Activated naive CD8-positive, alpha-beta T cell treated with anti-CD3 and anti-CD28 coated beads, Interleukin-2, amount 50 U/mL, for 24 hours (primary cell): ENCODE measurements around the gene ARHGAP32.

ENCODE experiments used
- ATAC-seq: fragments of 150-1000 bp; cut with Tn5 transposase; one replicate; pipeline ENCODE4 v1.10.0; 2021
- DNase-seq: peaks from one replicate; pipeline ENCODE4 v3.0.0; 2021
- H3K27ac Mint-ChIP-seq: one replicate; pipeline ENCODE4 v1.8.0; 2021; ENCODE audit warnings: mild to moderate bottlenecking, mixed read lengths
- H3K27me3 Mint-ChIP-seq: one replicate; pipeline ENCODE4 v1.8.0; 2021; ENCODE audit warnings: mixed read lengths
- H3K36me3 Mint-ChIP-seq: one replicate; pipeline ENCODE4 v1.8.0; 2021; ENCODE audit warnings: low read depth, mixed read lengths
- H3K4me1 Mint-ChIP-seq: one replicate; pipeline ENCODE4 v1.8.0; 2021; ENCODE audit warnings: mixed read lengths
- H3K4me3 Mint-ChIP-seq: one replicate; pipeline ENCODE4 v1.8.0; 2021; ENCODE audit warnings: mild to moderate bottlenecking, moderate library complexity, mixed read lengths
- H3K9me3 Mint-ChIP-seq: one replicate; pipeline ENCODE4 v1.8.0; 2021; ENCODE audit warnings: mixed read lengths

Gene ARHGAP32

GRCh38 chr11:129192150-129192549, at the start of gene ARHGAP32:
Gene ARHGAP32 (minus strand): TSS chr11:129192325. CDS start chr11:129192198, 127 bp downstream.
- no peaks in the 10 kb centered on the region for H3K36me3 Mint-ChIP-seq
- peak; percentile 75 for ATAC-seq
- H3K27ac Mint-ChIP-seq = no peak within 1 kb of the TSS
- H3K4me3 Mint-ChIP-seq = no peak within 1 kb of the TSS
- H3K27me3 Mint-ChIP-seq = no peaks in the 10 kb centered on the region
- no peaks in the 10 kb centered on the region for H3K4me1 Mint-ChIP-seq
- DNase-seq = no peak
- H3K9me3 Mint-ChIP-seq = peaks cover under 1% of the 10 kb centered on the region

DNA sequence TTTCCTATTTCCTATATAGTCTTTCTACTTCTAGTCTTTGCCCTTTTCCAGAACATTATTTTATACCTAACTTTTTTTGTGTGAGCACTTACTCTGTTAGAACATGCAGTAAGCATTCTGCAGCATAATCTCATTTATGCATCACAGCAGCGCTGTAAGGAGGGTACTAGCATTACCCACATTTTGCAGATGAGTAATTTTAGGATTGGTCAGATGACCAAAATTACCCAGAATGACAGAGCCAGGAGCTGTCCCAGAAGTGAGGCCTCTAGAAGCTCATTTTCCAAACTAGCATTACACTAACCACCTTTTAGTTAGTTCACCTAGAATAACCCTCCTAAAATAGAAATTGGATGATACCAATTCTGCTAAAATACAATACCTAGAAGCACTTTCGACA, 47.1 kb upstream of the ARHGAP32 start:
- peaks cover 13% of the 10 kb centered on the region for H3K4me1 Mint-ChIP-seq
- H3K27ac Mint-ChIP-seq = no peak overlapping the region
- H3K27me3 Mint-ChIP-seq = no peaks in the 10 kb centered on the region
- no peak for DNase-seq
- H3K36me3 Mint-ChIP-seq = peaks cover 3% of the 10 kb centered on the region
- ATAC-seq = no peak
- H3K9me3 Mint-ChIP-seq = no peaks in the 10 kb centered on the region
- H3K4me3 Mint-ChIP-seq = no peak overlapping the region

DNA sequence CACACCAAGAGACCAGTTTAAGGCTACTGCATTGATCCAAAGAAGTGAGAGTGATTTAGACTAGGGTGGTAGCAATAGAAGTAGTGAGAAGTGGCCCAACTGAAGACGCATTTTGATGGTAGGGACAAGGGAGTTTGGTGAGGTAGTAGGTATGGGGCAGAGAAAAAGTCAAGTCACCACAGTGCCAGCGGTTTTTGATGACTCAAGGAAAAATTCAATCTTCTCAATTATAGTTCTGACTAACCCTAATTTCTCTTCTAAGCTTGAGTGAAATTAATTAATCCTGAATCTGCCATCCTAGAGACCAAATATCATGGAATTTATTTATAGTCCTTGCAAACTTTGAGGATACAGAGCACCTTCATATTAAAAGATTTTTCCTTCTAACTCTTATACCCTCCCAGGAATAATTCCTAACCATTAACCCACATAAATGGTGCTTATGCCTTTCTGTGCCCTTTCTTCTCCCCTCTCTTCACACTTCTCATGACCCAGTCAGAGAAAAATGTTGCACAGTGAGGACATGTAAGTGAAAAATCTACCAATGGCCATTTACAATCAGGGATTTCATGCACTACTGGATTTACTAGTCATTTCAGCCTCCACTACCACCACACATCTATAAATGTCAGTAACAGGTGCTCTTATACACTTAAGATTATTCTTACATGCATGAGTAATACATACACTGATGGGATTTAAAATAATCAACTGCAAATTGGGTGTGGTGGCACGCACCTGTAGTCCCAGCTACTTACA, 45.9 kb upstream of the ARHGAP32 start:
- no peak for ATAC-seq
- H3K27ac Mint-ChIP-seq = no peak overlapping the region
- no peak for DNase-seq
- H3K9me3 Mint-ChIP-seq = no peaks in the 10 kb centered on the region
- no peaks in the 10 kb centered on the region for H3K27me3 Mint-ChIP-seq
- H3K4me1 Mint-ChIP-seq = peaks cover 8% of the 10 kb centered on the region
- H3K36me3 Mint-ChIP-seq = peaks cover 3% of the 10 kb centered on the region
- H3K4me3 Mint-ChIP-seq = no peak overlapping the region

DNA sequence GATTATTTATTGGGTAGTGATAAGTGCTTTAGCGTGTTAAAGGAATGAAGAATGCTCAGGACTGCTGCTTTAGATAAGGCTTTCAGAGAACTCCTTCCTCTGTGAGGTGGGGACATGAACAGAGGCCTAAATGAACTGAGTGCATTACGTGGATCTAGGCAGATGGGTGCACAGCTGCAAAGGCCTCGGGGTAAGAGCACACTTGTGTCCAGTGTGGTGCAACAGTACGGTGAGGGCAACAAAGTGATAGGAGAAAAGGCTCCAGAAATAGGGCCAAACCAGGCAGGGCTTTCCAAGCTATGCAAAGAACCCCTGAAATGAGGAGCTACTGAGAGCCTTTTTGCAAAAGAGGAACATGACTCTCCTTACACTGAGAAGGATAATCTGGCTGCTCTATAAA, 45.3 kb upstream of the ARHGAP32 start:
- Mint-ChIP-seq H3K4me1 (peaks cover 8% of the 10 kb centered on the region), H3K9me3 (no peaks in the 10 kb centered on the region), H3K27ac (no peak overlapping the region), H3K4me3 (no peak overlapping the region), H3K27me3 (no peaks in the 10 kb centered on the region), H3K36me3 (peaks cover 3% of the 10 kb centered on the region)
- ATAC-seq = no peak
- DNase-seq = no peak

DNA sequence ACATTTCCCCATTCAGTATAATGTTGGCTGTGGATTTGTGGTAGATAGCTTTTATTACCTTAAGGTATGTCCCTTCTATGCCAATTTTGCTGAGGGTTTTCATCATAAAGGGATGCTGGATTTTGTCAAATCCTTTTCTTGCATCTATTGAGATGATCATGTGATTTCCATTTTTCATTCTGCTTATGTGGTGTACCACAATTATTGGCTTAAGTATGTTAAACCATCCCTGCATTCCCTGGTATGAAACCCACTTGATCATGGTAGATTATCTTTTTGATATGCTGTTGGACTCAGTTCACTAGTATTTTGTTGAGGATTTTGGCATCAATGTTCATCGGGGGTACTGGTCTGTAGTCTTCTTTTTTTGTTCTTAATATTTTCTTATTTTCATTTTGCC, 44.7 kb upstream of the ARHGAP32 start:
- H3K27ac Mint-ChIP-seq = no peak overlapping the region
- peaks cover 8% of the 10 kb centered on the region for H3K4me1 Mint-ChIP-seq
- H3K27me3 Mint-ChIP-seq = no peaks in the 10 kb centered on the region
- no peaks in the 10 kb centered on the region for H3K9me3 Mint-ChIP-seq
- H3K4me3 Mint-ChIP-seq = no peak overlapping the region
- no peak for DNase-seq
- no peak for ATAC-seq
- H3K36me3 Mint-ChIP-seq = peaks cover 3% of the 10 kb centered on the region

DNA sequence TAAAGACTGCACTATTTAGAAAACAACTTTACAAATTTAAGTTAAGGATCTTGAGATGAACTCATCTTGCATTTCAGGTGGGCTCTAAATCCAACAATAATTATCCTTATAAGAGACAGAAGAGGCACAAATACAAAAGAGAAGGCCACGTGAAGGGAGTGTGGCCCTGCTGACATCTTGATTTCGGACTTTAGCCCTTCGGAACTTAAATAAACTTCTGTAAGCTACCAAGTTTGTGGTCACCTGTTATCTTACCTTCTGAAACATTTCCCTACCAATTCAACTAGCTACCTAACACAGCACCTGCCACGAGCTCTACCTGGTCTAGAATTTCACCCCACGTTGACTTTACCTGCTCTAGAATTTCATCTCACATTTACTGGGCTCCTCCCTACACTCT, 42.9 kb upstream of the ARHGAP32 start:
- peaks cover 8% of the 10 kb centered on the region for H3K4me1 Mint-ChIP-seq
- no peaks in the 10 kb centered on the region for H3K9me3 Mint-ChIP-seq
- DNase-seq (no peak), ATAC-seq (no peak)
- H3K36me3 Mint-ChIP-seq = peaks cover 3% of the 10 kb centered on the region
- no peak overlapping the region for H3K4me3 Mint-ChIP-seq
- no peak overlapping the region for H3K27ac Mint-ChIP-seq
- no peaks in the 10 kb centered on the region for H3K27me3 Mint-ChIP-seq

DNA sequence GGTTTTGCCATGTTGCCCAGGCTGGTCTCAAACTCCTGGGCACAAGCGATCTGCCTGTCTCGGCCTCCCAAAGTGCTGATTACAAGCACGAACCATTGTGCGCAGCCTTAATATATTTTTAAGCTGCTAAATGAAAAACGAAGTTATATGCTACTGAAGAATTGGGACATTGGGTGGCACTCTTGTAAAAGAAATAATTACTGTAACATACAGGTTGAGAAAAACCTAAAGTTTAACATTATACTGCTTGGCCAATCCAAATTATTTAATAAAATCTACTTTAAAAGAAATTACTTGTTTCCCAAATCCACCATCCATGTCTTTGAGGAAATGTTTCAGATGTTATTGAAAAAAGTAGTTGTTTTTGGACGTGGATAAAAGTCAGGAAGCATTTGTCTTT, 37.9 kb upstream of the ARHGAP32 start:
- Mint-ChIP-seq H3K36me3 (peaks cover 8% of the 10 kb centered on the region), H3K4me3 (no peak overlapping the region), H3K27ac (no peak overlapping the region), H3K9me3 (peaks cover 24% of the 10 kb centered on the region), H3K27me3 (no peaks in the 10 kb centered on the region), H3K4me1 (no peaks in the 10 kb centered on the region)
- ATAC-seq (no peak), DNase-seq (no peak)

- no peak overlapping the region for H3K4me3 Mint-ChIP-seq
- H3K27me3 Mint-ChIP-seq = no peaks in the 10 kb centered on the region
- H3K4me1 Mint-ChIP-seq = no peaks in the 10 kb centered on the region
- peaks cover 25% of the 10 kb centered on the region for H3K9me3 Mint-ChIP-seq
- DNase-seq (no peak), ATAC-seq (no peak)
- peaks cover 8% of the 10 kb centered on the region for H3K36me3 Mint-ChIP-seq
- no peak overlapping the region for H3K27ac Mint-ChIP-seq
Measured at GRCh38 chr11:129226207-129226798, 34.2 kb upstream of the ARHGAP32 start.

DNA sequence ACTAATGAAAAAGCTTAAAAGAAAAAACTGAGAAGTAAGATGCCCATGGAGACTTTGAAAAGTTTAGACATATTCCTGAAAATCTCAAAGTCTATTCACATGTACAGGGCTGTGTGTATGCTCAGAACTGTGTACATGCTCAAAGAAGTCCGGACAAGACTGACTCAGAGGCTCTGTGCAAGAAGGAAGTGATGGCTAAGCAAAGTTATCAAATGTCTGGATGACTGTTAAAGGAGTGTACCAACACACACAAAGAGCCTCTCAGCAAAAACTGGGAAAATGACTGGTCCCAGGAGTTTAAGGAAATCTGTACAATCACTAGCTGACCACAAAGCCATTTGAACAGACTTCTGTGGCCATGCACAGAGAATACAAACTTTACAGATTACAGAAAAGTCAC, 33.1 kb upstream of the ARHGAP32 start:
- Mint-ChIP-seq H3K27ac (no peak overlapping the region), H3K4me1 (no peaks in the 10 kb centered on the region), H3K36me3 (peaks cover 8% of the 10 kb centered on the region), H3K4me3 (no peak overlapping the region), H3K9me3 (peaks cover 25% of the 10 kb centered on the region), H3K27me3 (no peaks in the 10 kb centered on the region)
- DNase-seq (no peak), ATAC-seq (no peak)

DNA sequence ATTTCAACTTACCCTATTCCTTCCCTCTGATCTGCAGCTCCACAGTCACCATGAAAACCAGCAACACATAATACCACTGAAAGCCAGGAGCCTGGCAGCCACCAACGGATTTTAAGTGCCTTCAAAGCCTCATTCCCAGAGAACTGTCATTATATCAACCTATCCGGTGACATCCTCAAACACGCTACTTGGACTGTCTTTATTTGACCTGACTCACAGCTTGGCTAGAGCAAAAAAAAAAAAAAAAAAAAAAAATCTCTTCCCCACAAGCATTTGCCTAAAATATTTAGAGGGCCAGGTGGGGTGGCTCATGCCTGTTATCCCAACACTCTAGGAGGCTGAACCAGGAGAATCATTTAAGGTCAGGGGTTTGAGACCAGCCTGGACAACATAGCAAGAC, 32.4 kb upstream of the ARHGAP32 start:
- DNase-seq = no peak
- no peaks in the 10 kb centered on the region for H3K4me1 Mint-ChIP-seq
- H3K27me3 Mint-ChIP-seq = no peaks in the 10 kb centered on the region
- no peak for ATAC-seq
- H3K4me3 Mint-ChIP-seq = no peak overlapping the region
- no peak overlapping the region for H3K27ac Mint-ChIP-seq
- peaks cover 8% of the 10 kb centered on the region for H3K36me3 Mint-ChIP-seq
- peaks cover 25% of the 10 kb centered on the region for H3K9me3 Mint-ChIP-seq

DNA sequence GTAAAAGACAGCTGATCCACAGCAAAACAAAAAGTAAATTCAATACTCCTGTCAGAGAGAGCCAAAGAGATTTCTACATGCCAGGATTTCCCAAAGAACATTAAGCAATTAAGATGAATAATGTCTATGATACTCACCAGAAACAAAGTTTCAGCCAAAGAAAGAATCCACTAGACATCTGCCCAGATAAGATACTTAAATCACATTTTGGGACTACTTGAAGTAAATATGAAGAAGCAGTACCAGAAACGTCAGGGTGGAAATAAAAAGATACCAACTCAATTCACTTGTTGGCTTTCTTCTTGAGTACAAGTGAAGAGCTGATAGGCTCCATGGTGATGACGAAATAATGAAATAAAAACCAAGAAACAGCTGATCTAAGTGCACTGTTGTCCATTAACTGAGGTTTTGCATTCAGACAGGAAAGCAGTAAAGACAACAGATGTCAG, 31.6 kb upstream of the ARHGAP32 start:
- DNase-seq = no peak
- no peak overlapping the region for H3K4me3 Mint-ChIP-seq
- ATAC-seq = no peak
- H3K4me1 Mint-ChIP-seq = no peaks in the 10 kb centered on the region
- no peak overlapping the region for H3K27ac Mint-ChIP-seq
- no peaks in the 10 kb centered on the region for H3K27me3 Mint-ChIP-seq
- peaks cover 25% of the 10 kb centered on the region for H3K9me3 Mint-ChIP-seq
- peaks cover 8% of the 10 kb centered on the region for H3K36me3 Mint-ChIP-seq

GRCh38 chr11:129223260-129223659, 31.1 kb upstream of the ARHGAP32 start:
- peaks cover 25% of the 10 kb centered on the region for H3K9me3 Mint-ChIP-seq
- no peaks in the 10 kb centered on the region for H3K4me1 Mint-ChIP-seq
- ATAC-seq = no peak
- peaks cover 8% of the 10 kb centered on the region for H3K36me3 Mint-ChIP-seq
- DNase-seq = no peak
- H3K27ac Mint-ChIP-seq = no peak overlapping the region
- H3K4me3 Mint-ChIP-seq = no peak overlapping the region
- no peaks in the 10 kb centered on the region for H3K27me3 Mint-ChIP-seq

- Mint-ChIP-seq H3K27ac (no peak overlapping the region), H3K9me3 (peaks cover 19% of the 10 kb centered on the region), H3K4me1 (no peaks in the 10 kb centered on the region), H3K4me3 (no peak overlapping the region), H3K36me3 (peaks cover 8% of the 10 kb centered on the region), H3K27me3 (no peaks in the 10 kb centered on the region)
- DNase-seq = no peak
- ATAC-seq = no peak
Measured at GRCh38 chr11:129222158-129222557, 30.0 kb upstream of the ARHGAP32 start.

DNA sequence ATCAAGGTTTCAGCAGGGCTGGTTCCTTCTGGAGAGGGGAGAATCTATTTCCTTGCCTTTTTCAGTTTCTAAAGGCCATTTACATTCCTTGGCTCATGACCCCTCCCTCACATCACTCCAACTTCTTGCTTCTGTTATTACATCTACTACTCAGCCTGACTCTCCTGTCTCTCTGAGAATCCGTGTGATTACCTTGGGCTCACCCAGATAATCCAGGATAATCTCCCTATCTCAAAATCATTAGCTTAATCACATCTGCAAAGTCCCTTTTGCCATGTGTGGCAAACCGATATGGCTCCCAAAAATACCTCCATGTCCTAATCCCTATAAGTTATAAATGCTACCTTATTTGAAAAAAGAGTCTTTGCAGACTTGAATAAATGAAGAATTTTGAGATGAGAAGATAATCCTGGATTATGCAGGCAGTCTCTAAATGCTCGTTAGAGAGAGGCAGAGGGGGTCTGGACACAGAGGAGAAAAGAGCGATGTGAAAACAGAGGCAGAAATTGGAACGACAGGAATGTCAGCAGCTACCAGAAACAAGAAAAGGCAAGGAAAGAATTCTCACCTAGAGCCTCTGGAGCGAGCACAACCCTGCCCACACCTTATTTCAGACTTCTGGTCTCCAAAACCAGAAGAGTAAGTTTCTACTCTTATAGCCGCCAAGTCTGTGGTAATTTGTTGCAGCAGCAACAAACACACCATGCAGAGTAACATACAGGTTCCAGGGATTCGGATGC, 23.6 kb upstream of the ARHGAP32 start:
- no peaks in the 10 kb centered on the region for H3K27me3 Mint-ChIP-seq
- no peak overlapping the region for H3K4me3 Mint-ChIP-seq
- no peaks in the 10 kb centered on the region for H3K36me3 Mint-ChIP-seq
- DNase-seq = no peak
- peaks cover 2% of the 10 kb centered on the region for H3K4me1 Mint-ChIP-seq
- H3K27ac Mint-ChIP-seq = no peak overlapping the region
- no peak for ATAC-seq
- no peaks in the 10 kb centered on the region for H3K9me3 Mint-ChIP-seq

DNA sequence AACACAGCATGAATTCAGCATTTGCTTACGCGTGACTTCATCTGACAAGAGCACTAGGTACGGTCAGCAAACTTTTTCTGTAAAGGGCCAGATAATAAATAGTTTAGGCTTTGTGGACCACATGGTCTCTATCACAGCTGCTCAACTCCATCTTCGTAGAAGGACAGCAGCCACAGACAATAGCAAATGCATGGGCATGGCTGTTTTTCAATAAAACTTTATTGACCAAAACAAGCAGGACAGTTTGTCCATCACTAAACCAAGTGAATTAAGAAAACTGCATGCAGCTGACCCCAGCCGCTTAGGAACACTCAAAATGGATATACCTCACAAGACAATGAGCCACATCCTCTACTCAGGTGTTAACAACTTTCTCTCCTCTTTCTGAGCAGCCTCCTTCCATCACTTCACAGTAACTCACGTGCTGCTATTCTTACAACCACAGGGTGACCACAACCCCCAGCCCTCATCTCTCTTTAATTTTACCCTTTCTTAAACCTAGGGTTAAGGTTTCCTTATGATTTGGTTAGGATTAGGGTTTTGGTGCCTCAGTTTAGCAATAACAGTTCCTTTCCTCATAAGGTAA, 22.7 kb upstream of the ARHGAP32 start:
- H3K4me3 Mint-ChIP-seq = no peak overlapping the region
- H3K9me3 Mint-ChIP-seq = no peaks in the 10 kb centered on the region
- peaks cover 2% of the 10 kb centered on the region for H3K4me1 Mint-ChIP-seq
- no peak overlapping the region for H3K27ac Mint-ChIP-seq
- DNase-seq (no peak), ATAC-seq (no peak)
- no peaks in the 10 kb centered on the region for H3K27me3 Mint-ChIP-seq
- no peaks in the 10 kb centered on the region for H3K36me3 Mint-ChIP-seq
